VCaP (cell line): ENCODE results near the gene BIRC2.
"Not testable (repeated sequence)": the region's sequence is repeated elsewhere in the genome, so short reads cannot be mapped to it uniquely, and the experiment has no call there.

ENCODE experiments used
- H3K27ac ChIP-seq: fragments of 450-650 bp; 2 replicates; pipeline ENCODE4 v1.5.1; 2017
- TF ChIP-seq, protein P1 (sequence below): fragments of 450-650 bp; conservative IDR thresholded peaks from 2 replicates; pipeline ENCODE4 v1.5.1; 2017; ENCODE audit warnings: mild to moderate bottlenecking, moderate library complexity

BIRC2 gene

DNA sequence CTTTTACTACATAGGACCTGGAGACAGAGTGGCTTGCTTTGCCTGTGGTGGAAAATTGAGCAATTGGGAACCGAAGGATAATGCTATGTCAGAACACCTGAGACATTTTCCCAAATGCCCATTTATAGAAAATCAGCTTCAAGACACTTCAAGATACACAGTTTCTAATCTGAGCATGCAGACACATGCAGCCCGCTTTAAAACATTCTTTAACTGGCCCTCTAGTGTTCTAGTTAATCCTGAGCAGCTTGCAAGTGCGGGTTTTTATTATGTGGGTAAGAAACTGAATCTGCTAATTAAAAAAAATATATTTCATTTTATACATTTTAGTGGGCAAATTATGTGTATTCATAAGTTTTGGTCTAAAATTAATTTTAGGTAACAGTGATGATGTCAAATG, 21.9 kb upstream of the BIRC2 start:
- no peak overlapping the region for H3K27ac ChIP-seq
- TF ChIP-seq, protein P1, sequence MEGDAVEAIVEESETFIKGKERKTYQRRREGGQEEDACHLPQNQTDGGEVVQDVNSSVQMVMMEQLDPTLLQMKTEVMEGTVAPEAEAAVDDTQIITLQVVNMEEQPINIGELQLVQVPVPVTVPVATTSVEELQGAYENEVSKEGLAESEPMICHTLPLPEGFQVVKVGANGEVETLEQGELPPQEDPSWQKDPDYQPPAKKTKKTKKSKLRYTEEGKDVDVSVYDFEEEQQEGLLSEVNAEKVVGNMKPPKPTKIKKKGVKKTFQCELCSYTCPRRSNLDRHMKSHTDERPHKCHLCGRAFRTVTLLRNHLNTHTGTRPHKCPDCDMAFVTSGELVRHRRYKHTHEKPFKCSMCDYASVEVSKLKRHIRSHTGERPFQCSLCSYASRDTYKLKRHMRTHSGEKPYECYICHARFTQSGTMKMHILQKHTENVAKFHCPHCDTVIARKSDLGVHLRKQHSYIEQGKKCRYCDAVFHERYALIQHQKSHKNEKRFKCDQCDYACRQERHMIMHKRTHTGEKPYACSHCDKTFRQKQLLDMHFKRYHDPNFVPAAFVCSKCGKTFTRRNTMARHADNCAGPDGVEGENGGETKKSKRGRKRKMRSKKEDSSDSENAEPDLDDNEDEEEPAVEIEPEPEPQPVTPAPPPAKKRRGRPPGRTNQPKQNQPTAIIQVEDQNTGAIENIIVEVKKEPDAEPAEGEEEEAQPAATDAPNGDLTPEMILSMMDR: peak; percentile 53

DNA sequence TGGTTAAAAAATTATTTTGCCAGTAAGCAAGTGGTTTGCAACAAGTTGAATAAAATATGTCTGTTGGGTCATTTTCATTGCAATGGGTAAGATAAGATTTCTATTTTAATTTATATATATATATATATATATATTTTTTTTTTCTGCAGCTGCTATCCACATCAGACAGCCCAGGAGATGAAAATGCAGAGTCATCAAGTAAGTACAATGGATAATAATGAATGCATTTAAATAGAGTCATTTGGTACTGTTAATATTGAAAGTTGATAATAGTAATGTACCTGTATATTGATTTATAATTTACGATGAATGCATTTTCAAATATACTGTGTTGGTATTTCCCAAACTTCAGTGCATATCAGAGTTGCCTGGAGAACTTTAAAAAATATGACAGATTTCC, 18.3 kb upstream of the BIRC2 start:
- TF ChIP-seq, protein P1: no peak
- no peak overlapping the region for H3K27ac ChIP-seq

DNA sequence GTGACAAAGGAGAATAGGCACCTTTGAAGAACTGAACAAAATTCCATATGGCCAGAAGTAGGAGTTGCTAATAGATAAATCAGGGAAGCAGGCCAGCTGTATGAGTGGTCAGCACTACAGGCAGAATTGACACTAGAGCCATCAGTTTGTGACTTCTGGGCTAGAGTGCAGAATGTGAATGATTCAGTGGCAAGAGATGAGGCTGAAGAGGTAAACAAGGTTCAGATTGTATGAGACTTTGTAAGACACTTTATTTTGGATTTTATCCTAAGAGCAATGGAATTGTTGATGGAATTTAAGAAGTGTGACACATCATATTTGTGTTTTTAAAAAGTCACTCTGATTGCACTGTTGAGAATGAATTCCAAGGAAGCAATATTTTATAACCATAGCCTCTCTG, 16.8 kb upstream of the BIRC2 start:
- TF ChIP-seq, protein P1: no peak

DNA sequence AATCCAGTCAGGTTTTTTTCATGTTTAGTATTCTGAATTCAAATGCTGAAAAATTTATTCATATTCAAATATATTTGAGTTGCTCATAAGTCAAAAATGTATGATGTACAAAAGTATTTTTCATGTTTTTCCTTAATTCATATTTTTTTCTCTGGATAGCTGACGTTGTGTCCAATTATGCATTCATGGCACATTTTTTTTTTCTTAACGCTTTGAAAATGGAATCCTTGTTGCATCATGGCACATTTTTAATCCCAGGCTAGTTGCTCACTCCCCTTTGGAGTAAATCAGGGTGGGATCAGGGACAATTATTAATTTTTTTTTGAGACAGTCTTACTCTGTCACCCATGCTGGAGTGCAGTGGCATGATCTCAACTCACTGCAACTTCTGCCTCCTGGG, 15.7 kb upstream of the BIRC2 start:
- no peak overlapping the region for H3K27ac ChIP-seq
- TF ChIP-seq, protein P1: no peak

More for the DNA sequence above, 16.8 kb upstream of the BIRC2 start:
- H3K27ac ChIP-seq: no peak overlapping the region

DNA sequence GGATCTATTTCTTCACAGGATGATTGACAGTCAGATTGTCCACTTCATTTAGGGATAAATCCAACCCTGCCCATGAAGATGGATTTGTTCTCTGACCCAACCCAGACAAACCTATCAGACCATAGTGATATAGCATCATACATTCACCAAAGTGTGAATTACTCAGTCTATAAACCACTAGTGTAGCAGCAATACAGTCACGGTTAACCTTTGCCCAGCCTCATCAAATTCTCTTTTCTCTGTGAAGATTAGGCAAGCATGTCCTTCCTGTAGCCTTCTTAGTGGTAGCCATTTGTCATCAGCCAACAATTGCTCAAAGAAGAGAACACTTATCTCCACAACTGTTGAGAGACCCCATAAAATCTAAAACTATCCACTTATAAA, 14.4 kb upstream of the BIRC2 start:
- TF ChIP-seq, protein P1: no peak
- no peak overlapping the region for H3K27ac ChIP-seq

DNA sequence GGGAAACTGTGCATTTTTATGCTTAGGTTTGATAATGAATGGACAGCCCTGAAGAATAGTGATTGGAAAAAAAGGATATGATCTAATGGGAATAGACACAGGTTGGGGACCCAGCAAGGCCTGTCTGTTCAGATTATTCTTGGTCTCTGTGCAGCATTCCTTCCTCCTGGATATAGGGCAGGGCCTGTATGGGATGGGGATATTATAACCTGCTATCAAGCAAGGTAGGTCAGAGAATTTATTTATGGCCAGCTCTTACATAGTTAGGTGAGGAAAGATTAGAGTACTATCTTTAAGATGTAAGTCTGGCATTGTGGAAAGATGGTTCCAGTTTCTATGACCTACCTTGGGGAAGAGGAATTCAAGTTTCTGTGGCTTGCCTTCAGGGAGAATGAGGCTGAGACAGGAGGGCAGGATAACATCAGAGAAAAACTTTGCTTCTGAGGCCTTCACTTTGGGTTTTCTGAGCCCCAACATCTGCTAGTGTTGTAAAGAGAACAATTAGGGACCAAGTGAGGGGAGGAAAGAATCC, 8.5 kb upstream of the BIRC2 start:
- TF ChIP-seq, protein P1: no peak
- no peak overlapping the region for H3K27ac ChIP-seq

DNA sequence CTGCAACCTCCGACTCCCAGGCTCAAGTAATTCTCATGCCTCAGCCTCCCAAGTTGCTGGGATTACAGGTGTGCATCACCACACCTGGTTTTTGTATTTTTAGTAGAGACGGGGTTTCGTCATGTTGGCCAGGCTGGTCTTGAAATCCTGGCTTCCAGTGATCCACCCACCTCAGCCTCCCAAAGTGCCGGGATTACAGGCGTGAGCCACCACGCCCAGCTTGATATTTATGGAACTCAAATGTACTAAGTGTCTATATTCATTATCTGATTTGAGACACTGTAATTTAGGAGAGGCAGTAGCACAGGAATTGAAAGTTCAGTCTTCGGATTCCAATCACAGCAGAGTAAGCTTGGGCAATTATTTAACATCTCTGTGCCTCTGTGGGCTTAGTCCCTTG, 5.7 kb upstream of the BIRC2 start:
- not testable (repeated sequence) for H3K27ac ChIP-seq

DNA sequence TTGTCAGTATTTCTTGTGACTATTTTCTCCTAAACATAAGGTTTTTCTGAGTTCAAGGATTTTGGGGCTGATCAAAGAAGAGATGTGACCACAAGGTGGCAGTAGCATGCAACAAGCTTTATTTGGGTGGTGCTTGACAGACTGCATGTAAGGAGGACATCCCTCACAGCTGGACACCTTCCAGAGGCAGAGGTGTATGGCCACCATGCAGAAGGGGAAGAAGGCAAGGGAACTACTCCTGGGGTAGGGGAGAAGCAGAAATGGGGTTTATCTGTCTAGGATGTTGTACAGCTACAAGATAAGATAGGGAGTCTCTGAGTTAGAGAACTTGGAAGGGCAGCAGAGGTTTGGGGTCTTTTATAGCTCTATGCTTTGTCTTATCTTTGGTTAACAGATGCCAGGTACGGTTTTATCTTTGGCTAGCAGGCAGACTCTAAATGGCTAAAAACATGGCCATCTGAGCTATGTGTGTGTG, 5.1 kb upstream of the BIRC2 start:
- H3K27ac ChIP-seq: no peak overlapping the region
- TF ChIP-seq, protein P1: peak; percentile 95
